ENCODE results near the gene TGFB2. TPM values are rescaled to one million over a fixed set of nuclear protein-coding genes. Genes with fewer than 3 reads are reported as not detected.
A peak's percentile ranks its signal among the peaks of the same experiment; 100 is the strongest.

Gene TGFB2
- total RNA-seq, 4 donors from 2014 or later, result 3.3 to 9.4 (median 6.8) TPM

- H3K9me3 ChIP-seq, result no peaks in the 10 kb centered on the region
- no peaks in the 10 kb centered on the region for H3K27me3 ChIP-seq
- H3K4me3 ChIP-seq, result peak overlapping the region; percentile 10 to 35
- TF ChIP-seq EP300 (IDR thresholded peaks at IDR 0.05) (no peak), CTCF (IDR thresholded peaks at IDR 0.05) (peak; percentile 27 to 55 (median 52)), POLR2A (IDR thresholded peaks at IDR 0.05) (no peak), POLR2AphosphoS5 (IDR thresholded peaks at IDR 0.05) (peak; percentile 42)
- no peaks in the 10 kb centered on the region for H3K36me3 ChIP-seq
- ATAC-seq, result peak; percentile 78
- H3K4me1 ChIP-seq, result peaks cover 3 to 47% (median 4%) of the 10 kb centered on the region in 3 donors
- WGBS, 2 donors (ENCODE audit: low coverage in 1 of 2), result 19 to 25% methylated on average over 8 to 9 of the region's 10 CpGs
- peak overlapping the region; percentile 34 to 87 (median 77) for H3K27ac ChIP-seq
These were observed 6.4 kb downstream of the TGFB2 start for GRCh38 chr1:218351391-218352074.

GRCh38 chr1:218352075-218352438, 6.9 kb downstream of the TGFB2 start:
- no peaks in the 10 kb centered on the region for H3K27me3 ChIP-seq
- no peaks in the 10 kb centered on the region for H3K36me3 ChIP-seq
- TF ChIP-seq POLR2A (IDR thresholded peaks at IDR 0.05) (no peak), CTCF (IDR thresholded peaks at IDR 0.05) (no peak), POLR2AphosphoS5 (IDR thresholded peaks at IDR 0.05) (no peak), EP300 (IDR thresholded peaks at IDR 0.05) (no peak)
- peak overlapping the region in 3 of 4 donors; percentile 74 to 87 (median 80) for H3K27ac ChIP-seq
- H3K4me1 ChIP-seq, result peaks cover 3 to 47% (median 4%) of the 10 kb centered on the region in 3 donors
- no peaks in the 10 kb centered on the region for H3K9me3 ChIP-seq
- no peak overlapping the region for H3K4me3 ChIP-seq
- ATAC-seq, result no peak
- WGBS, 2 donors (ENCODE audit: low coverage in 1 of 2), result 80 to 88% methylated on average over 3 to 4 of the region's 8 CpGs

GRCh38 chr1:218353656-218354055, 8.5 kb downstream of the TGFB2 start:
- Histone ChIP-seq H3K4me1 (peaks cover 0 to 35% (median 4%) of the 10 kb centered on the region in 3 donors), H3K36me3 (no peaks in the 10 kb centered on the region), H3K27me3 (no peaks in the 10 kb centered on the region), H3K9me3 (no peaks in the 10 kb centered on the region), H3K4me3 (no peak overlapping the region), H3K27ac (no peak overlapping the region)
- WGBS, 2 donors (ENCODE audit: low coverage in 1 of 2), result 92 to 95% methylated on average over 3 to 4 of the region's 4 CpGs
- TF ChIP-seq CTCF (IDR thresholded peaks at IDR 0.05) (no peak), POLR2AphosphoS5 (IDR thresholded peaks at IDR 0.05) (no peak), EP300 (IDR thresholded peaks at IDR 0.05) (no peak), POLR2A (IDR thresholded peaks at IDR 0.05) (no peak)
- no peak for ATAC-seq

- ATAC-seq, result no peak
- WGBS, 2 donors (ENCODE audit: low coverage in 1 of 2), result 75 to 93% methylated on average over 4 of the region's 4 CpGs
- no peaks in the 10 kb centered on the region for H3K36me3 ChIP-seq
- H3K4me1 ChIP-seq, result peaks cover 0 to 21% (median 0%) of the 10 kb centered on the region in 3 donors
- H3K9me3 ChIP-seq, result no peaks in the 10 kb centered on the region
- H3K4me3 ChIP-seq, result no peak overlapping the region
- no peaks in the 10 kb centered on the region for H3K27me3 ChIP-seq
- no peak for TF ChIP-seq CTCF (IDR thresholded peaks at IDR 0.05)
- TF ChIP-seq POLR2A (IDR thresholded peaks at IDR 0.05), result no peak
- no peak for TF ChIP-seq POLR2AphosphoS5 (IDR thresholded peaks at IDR 0.05)
- no peak for TF ChIP-seq EP300 (IDR thresholded peaks at IDR 0.05)
- no peak overlapping the region for H3K27ac ChIP-seq
These were observed 10.1 kb downstream of the TGFB2 start for GRCh38 chr1:218355278-218355677.

Data from gastroesophageal sphincter (tissue), 4 donors.